ENCODE results near the gene VASP.

Gene VASP

DNA sequence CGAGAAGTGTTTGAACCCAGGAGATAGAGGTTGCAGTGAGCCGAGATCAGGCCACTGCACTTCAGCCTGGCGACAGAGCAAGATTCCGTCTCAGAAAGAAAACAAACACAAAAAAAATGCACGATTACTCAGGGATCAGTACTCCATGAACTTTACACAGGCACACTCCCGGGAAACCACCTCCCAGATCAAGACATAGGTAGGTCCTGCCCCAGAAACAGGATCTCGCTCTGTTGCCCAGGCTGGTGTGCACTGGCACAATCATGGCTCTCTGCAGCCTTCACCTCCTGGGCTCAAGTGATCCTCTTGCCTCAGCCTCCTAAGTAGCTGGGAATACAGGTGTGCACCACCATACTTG is 11.2 kb downstream of the VASP start:
- Histone ChIP-seq H3K9me3 (no peaks in the 10 kb centered on the region), H3K27me3 (no peaks in the 10 kb centered on the region), H3K4me1 (no peaks in the 10 kb centered on the region), H3K4me3 (ENCODE audit: low read depth, low read length) (no peak overlapping the region), H3K36me3 (peaks cover 17% of the 10 kb centered on the region; the same call in 1 of the 2 replicates)
- TF ChIP-seq, protein P1, sequence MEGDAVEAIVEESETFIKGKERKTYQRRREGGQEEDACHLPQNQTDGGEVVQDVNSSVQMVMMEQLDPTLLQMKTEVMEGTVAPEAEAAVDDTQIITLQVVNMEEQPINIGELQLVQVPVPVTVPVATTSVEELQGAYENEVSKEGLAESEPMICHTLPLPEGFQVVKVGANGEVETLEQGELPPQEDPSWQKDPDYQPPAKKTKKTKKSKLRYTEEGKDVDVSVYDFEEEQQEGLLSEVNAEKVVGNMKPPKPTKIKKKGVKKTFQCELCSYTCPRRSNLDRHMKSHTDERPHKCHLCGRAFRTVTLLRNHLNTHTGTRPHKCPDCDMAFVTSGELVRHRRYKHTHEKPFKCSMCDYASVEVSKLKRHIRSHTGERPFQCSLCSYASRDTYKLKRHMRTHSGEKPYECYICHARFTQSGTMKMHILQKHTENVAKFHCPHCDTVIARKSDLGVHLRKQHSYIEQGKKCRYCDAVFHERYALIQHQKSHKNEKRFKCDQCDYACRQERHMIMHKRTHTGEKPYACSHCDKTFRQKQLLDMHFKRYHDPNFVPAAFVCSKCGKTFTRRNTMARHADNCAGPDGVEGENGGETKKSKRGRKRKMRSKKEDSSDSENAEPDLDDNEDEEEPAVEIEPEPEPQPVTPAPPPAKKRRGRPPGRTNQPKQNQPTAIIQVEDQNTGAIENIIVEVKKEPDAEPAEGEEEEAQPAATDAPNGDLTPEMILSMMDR (IDR thresholded peaks at IDR 0.05; ENCODE audit: low read depth, low read length) = no peak
- DNase-seq = no peak

DNA sequence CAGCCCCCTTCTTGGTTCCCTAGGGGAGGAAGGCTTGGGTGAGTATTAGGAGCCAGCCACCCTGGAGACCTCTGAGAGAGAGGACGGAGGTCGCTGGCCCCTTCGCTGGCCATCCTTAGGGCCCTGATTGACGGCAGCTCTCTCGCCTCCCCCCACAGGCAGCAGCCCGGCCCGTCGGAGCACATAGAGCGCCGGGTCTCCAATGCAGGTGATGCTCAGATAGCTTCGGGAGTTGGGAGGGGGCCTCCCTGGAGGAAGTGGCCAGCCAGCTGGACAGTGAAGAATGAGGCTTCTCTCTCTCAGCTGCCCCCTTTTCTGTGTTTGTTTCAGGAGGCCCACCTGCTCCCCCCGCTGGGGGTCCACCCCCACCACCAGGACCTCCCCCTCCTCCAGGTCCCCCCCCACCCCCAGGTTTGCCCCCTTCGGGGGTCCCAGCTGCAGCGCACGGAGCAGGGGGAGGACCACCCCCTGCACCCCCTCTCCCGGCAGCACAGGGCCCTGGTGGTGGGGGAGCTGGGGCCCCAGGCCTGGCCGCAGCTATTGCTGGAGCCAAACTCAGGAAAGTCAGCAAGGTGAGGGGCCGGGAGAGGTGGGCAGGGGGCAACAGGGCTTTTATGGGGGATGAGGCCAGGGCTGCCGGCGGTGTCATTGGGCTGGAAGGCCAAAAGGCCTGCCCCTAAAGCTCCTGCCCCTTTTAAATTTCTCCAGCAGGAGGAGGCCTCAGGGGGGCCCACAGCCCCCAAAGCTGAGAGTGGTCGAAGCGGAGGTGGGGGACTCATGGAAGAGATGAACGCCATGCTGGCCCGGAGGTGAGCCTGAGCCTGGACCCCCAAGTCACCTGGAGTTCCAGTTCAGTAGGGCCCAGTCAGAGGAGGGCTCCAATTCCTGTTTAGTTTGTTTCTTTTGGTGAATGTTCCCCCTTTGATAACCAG is 15.0 kb downstream of the VASP start:
- H3K36me3 ChIP-seq = peaks cover 24% of the 10 kb centered on the region

DNA sequence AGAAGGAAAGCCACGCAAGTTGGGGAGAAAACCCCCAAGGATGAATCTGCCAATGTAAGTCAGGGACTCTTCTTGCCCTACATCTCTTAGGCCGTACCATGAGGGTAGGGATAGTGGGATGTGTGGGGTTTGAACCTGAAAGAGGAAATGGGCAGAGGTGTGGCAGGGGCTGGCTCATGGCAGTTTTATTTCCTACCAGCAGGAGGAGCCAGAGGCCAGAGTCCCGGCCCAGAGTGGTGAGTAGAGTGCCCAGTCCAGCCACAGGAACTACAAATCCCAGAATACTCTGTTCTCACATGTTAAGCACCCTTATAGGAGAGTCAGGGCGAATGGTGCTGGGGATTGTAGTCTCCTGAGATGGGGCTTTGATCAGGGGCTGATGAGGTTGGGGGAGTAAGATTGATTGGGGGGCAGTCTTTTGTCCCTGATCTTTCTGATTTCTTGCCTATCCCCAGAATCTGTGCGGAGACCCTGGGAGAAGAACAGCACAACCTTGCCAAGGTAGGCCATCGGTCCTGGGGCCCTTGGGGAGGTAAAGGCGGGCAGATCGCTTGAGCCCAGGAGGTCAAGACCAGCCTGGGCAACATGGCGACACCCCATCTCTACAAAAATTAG is 16.5 kb downstream of the VASP start:
- TF ChIP-seq, protein P1 (IDR thresholded peaks at IDR 0.05; ENCODE audit: low read depth, low read length) = peak; percentile 91
- Histone ChIP-seq H3K4me3 (ENCODE audit: low read depth, low read length) (no peak overlapping the region), H3K36me3 (peaks cover 19% of the 10 kb centered on the region), H3K9me3 (no peaks in the 10 kb centered on the region), H3K4me1 (no peaks in the 10 kb centered on the region), H3K27me3 (peaks cover under 1% of the 10 kb centered on the region; the same call in 1 of the 2 replicates)
- peak; percentile 80 for DNase-seq

More for the DNA sequence above, 15.0 kb downstream of the VASP start:
- TF ChIP-seq, protein P1 (IDR thresholded peaks at IDR 0.05; ENCODE audit: low read depth, low read length) = no peak
- no peaks in the 10 kb centered on the region for H3K4me1 ChIP-seq
- no peaks in the 10 kb centered on the region for H3K27me3 ChIP-seq
- H3K9me3 ChIP-seq = no peaks in the 10 kb centered on the region
- no peak overlapping the region for H3K4me3 ChIP-seq (ENCODE audit: low read depth, low read length)
- no peak for DNase-seq

DNA sequence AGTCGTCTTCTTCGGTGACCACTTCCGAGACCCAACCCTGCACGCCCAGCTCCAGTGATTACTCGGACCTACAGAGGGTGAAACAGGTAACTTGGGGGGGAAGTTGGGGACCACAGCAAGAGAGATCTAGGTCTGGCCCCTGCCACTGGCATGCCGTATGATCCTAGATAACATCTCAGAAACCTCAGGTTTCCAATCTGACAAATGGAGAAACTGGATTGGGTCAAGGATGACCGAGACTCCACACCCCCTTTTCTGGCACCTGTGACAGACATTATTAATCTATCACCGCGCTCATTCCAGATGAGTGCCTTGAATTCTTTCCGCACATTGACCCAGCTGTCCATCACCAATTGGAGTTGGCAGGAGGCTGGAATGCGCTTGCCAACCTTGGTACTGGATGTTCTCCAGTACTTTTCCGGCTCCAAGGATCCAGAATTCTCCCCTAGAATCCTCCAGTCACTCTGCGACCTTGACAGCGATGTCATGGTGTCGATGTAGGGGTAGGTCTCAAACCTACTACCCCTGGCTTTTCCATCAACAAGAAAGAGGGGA is 17.4 kb downstream of the VASP start:
- peaks cover 9% of the 10 kb centered on the region for H3K27me3 ChIP-seq
- H3K36me3 ChIP-seq = peaks cover 19% of the 10 kb centered on the region
- H3K4me3 ChIP-seq (ENCODE audit: low read depth, low read length) = no peak overlapping the region
- H3K4me1 ChIP-seq = no peaks in the 10 kb centered on the region
- TF ChIP-seq, protein P1 (IDR thresholded peaks at IDR 0.05; ENCODE audit: low read depth, low read length) = no peak
- H3K9me3 ChIP-seq = no peaks in the 10 kb centered on the region
- no peak for DNase-seq

DNA sequence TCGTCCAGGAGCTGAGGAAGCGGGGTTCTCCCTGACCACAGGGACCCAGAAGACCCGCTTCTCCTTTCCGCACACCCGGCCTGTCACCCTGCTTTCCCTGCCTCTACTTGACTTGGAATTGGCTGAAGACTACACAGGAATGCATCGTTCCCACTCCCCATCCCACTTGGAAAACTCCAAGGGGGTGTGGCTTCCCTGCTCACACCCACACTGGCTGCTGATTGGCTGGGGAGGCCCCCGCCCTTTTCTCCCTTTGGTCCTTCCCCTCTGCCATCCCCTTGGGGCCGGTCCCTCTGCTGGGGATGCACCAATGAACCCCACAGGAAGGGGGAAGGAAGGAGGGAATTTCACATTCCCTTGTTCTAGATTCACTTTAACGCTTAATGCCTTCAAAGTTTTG is 18.9 kb downstream of the VASP start:
- TF ChIP-seq, protein P1 (IDR thresholded peaks at IDR 0.05; ENCODE audit: low read depth, low read length) = no peak
- Histone ChIP-seq H3K27me3 (peaks cover 13% of the 10 kb centered on the region), H3K4me1 (no peaks in the 10 kb centered on the region), H3K36me3 (peaks cover 12% of the 10 kb centered on the region), H3K9me3 (0 out of 2 replicates have a peak, but pooled peaks cover under 1% of the 10 kb centered on the region), H3K4me3 (ENCODE audit: low read depth, low read length) (no peak overlapping the region)
- DNase-seq = peak; percentile 94
